Measurements from ENCODE around the gene TXLNA.
A peak's percentile ranks its signal among the peaks of the same experiment; 100 is the strongest.
"Not testable (repeated sequence)": the region's sequence is repeated elsewhere in the genome, so short reads cannot be mapped to it uniquely, and the experiment has no call there.

TXLNA gene

DNA sequence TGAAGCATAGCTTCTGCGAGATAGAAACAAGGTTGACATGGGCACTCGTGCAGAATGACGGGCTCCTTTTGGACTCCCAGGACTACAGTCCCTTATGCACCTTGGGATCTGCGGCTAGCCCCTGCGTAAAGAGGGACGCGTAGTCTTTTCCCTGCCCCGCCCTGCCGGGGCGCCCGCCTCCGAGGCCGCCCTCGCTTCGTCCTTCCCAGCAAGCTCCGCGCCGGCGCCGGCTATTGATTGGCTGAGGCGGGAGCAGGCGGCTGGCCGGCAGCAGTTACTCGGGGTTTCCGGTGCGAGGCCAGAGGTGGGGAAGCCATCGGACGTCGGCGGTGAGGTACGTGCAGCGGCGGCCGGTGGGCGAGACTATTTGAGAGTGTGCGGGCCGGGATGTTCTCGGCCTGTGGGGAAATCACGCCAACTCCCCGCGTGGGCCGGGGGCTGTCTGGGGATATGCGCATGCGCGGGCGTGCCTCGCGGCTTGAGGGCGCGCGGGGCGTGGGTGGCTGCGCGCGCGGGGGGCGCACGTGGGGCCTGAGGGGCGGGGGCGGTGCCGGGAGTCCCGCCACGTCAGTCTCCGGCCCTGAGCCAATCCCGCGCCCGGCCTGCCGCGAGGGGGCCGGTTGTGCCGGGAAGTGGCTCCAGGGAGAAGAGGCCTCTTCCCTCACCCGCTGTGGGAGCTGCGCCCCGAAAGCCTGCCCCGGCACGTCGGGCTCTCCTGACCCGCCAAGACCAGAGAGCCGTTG is at the start of gene TXLNA:
TSS of gene TXLNA (plus strand) at position 233 of the 743 bp plus-strand sequence. CDS start 671 bp downstream, outside the sequence.
- peak; percentile 76 for TF ChIP-seq POLR2A (IDR thresholded peaks at IDR 0.05; ENCODE audit: low read length)
- no peak for TF ChIP-seq GATA1 (IDR thresholded peaks at IDR 0.05; ENCODE audit: low read depth, low read length)
- peak; percentile 92 to 95 for DNase-seq

DNA sequence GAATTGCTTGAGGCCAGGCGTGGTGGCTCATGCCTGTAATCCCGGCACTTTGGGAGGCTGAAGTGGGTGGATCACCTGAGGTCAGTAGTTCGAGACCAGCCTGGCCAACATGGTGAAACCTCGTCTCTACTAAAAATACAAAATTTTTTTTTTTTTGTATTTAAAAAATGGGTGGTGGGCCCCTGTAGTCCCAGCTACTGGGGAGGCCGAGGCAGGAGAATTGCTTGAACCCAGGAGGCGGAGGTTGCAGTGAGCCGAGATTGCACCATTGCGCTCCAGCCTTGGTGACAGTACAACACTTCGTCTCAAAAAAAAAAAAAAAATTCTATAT is 45.6 kb upstream of the TXLNA start:
- DNase-seq: not testable (repeated sequence)

DNA sequence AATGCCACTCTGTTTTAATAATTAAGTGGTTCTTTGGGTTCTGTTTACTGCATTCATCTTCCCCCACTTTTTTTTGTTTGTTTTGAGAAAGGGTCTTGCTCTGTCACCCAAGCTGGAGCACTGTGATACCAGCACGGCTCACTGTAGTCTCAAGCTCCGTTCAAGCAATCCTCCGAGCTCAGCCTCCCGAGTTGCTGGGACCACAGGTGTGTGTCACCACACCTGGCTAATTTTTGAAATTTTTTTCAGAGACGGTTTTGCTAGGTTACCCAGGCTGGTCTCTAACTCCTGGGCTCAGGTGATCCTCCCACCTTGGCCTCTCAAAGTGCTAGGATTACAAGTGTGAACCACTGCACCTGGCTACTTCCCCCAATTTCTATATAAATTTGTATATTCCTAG is 42.4 kb upstream of the TXLNA start:
- no peak for DNase-seq
- TF ChIP-seq POLR2A (IDR thresholded peaks at IDR 0.05; ENCODE audit: low read length) (no peak), GATA1 (IDR thresholded peaks at IDR 0.05; ENCODE audit: low read depth, low read length) (no peak)

DNA sequence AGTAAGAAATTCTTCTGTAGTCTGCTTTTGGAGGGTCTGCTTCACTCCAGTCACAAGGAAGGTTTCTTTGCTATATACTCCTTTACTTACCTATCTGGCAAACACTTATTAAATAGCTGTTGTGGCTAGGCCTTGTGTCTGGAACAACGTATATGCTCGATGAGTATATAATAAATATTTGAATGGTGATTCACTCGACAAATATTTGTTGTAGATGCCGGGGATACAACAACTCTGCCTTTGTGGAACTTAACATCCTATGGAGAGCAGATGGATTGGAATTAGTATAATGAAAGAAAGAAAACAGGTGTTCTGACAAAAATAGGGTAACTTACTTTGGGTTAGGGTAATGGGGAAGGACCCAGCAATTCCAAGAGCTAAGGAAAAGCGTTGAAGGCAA is 40.5 kb upstream of the TXLNA start:
- no peak for DNase-seq
- TF ChIP-seq POLR2A (IDR thresholded peaks at IDR 0.05; ENCODE audit: low read length) (no peak), GATA1 (IDR thresholded peaks at IDR 0.05; ENCODE audit: low read depth, low read length) (no peak)

DNA sequence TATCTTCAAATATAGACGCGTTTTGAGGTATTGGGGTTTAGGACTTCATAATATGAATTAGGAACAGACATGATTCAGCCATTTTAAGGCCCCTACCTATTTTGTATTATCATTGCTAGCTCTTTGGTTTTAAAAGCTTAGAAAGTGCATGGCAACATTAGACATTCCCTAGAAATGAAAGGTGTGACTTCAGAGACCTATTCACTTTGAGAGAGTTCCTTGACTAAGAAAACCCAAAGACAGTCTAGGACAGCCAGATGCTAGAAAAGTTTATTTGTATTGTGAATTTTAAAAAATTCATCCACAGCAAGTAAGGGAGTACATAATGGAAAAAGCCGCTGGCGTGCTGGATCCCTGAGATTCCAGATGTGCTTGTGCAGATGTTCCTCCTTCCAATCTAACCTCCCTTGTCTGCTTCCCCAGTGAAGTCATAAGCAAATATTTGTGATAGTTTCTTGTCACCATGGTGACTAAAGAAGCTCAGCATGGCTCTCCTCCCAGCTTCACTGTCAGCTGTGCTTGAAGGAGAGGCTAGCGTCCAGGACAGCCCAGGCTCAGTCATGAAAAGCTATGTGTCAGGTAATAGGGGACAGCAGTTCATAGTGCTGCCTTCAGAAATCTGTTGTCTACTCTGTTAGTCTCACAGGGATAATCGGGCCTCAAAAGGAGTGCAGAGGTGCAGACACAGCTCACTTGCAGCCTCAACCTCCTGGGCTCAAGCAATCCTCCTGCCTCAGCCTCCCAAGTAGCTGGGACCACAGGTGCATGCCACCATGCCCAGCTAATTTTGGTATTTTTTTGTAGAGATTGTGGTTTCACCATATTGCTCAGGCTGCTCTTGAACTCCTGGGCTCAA is 36.8 kb upstream of the TXLNA start:
- TF ChIP-seq GATA1 (IDR thresholded peaks at IDR 0.05; ENCODE audit: low read depth, low read length): no peak
- no peak for TF ChIP-seq POLR2A (IDR thresholded peaks at IDR 0.05; ENCODE audit: low read length)
- peak; percentile 14 to 40 for DNase-seq

DNA sequence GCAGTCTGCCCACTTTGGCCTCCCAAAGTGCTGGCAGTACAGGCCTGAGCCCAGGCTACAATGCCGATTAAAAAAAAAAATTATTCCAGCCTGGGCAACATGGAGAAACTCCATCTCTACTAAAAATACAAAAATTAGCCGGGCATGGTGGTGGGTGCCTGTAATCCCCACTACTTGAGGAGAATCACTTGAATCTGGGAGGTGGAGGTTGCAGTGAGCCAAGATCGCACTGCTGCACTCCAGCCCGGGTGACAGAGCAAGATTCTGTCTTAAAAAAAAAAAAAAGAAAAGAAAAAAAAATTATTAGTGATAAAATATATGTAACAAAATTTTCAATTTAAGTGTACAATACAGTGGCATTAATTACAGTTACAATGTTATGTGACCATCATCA is 36.2 kb upstream of the TXLNA start:
- not testable (repeated sequence) for DNase-seq

DNA sequence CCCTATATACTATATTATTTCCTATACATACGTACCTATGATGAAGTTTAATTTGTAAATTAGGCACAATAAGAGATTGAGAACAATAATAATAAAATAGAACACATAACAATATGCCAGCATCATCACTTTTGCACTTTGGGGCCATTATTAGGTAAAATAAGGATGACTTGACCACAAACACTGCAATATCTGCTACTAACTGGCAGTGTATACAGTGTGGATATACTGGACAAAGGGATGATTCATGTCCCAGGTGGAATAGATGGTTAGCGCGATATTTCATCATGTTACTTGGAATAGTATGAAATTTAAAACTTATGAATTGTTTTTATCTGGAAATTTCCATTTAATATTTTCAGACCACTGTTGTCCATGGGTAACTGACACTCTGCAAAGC is 35.4 kb upstream of the TXLNA start:
- DNase-seq: no peak
- TF ChIP-seq GATA1 (IDR thresholded peaks at IDR 0.05; ENCODE audit: low read depth, low read length): no peak

DNA sequence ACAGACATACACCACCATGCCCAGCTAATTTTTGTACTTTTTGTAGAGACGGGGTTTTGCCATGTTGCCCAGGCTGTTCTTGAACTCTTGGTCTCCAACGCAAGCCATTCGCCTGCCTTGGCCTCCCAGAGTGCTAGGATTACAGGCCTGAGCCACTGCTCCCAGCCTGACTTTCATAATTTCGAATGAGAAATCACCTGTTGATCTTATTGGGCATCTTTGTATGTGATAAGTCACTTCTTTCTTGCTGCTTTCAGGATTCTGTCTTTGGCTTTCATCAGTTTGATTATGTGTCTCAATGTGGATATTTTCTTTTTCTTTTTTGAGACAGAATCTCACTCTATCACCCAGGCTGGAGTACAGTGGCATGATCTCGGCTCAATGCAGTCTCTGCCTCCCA is 31.7 kb upstream of the TXLNA start:
- DNase-seq: not testable (repeated sequence)

DNA sequence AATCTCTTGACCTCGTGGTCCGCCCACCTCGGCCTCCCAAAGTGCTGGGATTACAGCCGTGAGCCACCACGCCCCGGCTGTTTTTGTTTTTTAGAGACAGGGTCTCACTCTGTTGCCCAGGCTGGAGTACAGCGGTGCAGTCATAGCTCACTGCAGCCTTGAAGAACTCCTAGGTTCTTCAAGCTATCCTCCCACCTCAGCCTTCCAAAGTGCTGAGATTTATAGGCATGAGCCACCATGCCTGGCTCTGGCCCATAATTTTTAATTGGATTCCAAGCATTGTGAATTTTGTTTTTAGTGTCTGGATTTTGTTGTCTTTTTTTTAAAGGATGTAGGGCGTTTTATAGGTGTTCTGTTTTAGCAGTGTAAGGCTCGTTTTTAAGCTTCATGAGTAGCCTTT is 28.6 kb upstream of the TXLNA start:
- TF ChIP-seq POLR2A (IDR thresholded peaks at IDR 0.05; ENCODE audit: low read length) (no peak), GATA1 (IDR thresholded peaks at IDR 0.05; ENCODE audit: low read depth, low read length) (no peak)

DNA sequence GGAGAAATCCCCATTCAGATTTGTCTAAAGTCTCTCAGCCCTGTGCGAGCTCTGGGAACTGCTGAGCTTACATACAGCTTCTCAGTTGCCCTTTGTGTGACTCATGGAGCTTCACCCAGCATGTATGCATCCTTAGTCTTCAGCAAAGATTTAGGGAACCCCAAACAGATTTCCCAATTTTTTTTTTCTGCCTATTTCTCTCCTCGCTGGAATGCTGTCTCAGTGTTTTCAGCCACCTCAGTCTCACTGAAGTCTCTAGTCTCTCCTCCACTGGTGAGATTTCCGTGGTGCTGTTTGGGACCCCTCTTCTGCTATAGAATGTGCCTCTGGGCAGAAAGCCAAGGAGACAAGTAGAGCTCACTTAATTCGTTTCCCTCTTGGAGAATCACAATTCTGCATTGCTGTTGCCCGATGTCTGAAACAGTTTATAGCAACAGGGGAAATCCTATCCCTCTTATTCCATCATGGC is 28.1 kb upstream of the TXLNA start:
- no peak for DNase-seq
- TF ChIP-seq GATA1 (IDR thresholded peaks at IDR 0.05; ENCODE audit: low read depth, low read length) (no peak), POLR2A (IDR thresholded peaks at IDR 0.05; ENCODE audit: low read length) (no peak)

More for the DNA sequence above, 28.6 kb upstream of the TXLNA start:
- no peak for DNase-seq

DNA sequence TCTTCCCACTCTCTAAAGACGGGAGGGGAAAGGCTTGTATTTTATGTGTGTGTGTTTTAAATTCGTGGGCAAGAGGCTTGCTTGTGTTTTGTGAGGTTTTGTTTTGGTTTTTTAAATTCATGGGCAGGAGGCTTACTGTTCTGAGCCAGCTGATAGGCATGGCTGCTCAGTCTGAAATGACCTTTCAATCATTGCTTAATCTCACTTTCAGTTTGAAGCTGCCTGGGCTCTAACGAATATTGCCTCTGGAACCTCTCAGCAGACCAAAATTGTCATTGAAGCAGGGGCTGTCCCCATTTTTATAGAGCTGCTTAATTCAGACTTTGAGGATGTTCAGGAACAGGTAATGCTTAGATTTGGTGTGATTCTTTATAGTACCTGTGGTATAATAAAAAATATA is 20.3 kb upstream of the TXLNA start:
- no peak for DNase-seq
- no peak for TF ChIP-seq GATA1 (IDR thresholded peaks at IDR 0.05; ENCODE audit: low read depth, low read length)
- TF ChIP-seq POLR2A (IDR thresholded peaks at IDR 0.05; ENCODE audit: low read length): no peak

DNA sequence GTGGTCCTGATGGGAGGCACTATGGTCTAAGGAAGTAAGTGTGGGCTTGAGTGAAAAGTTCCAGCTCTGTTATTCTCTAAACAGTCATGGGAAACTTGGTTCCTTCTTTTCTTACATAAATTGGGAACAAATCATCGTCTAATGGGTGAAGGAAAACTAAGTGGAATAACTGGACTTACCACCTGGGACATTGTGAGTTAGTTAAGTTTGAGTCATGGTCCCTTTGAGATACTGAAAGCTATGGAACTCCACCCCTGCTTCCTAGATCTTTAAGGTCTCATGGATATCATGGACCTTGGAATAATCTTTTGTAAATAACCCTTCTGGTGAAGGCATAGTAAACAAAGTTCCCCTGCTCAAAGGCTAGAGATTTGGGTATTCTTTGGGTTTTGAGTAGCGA is 16.1 kb upstream of the TXLNA start:
- DNase-seq: no peak
- TF ChIP-seq GATA1 (IDR thresholded peaks at IDR 0.05; ENCODE audit: low read depth, low read length): no peak
- TF ChIP-seq POLR2A (IDR thresholded peaks at IDR 0.05; ENCODE audit: low read length): no peak

DNA sequence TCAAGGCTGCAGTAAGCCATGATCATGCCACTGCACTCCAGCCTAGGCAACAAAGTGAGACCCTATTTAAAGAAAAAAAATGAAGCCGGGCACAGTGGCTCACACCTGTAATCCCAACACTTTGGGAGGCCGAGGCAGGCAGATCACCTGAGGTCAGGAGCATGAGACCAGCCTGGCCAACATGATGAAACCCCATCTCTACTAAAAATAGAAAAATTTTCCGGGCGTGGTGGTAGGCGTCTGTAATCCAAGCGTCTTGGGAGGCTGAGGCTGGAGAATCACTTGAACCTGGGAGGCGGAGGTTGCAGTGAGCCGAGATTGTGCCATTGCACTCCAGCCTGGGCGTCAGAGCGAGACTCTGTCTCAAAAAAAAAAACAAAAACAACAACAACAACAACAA is 13.8 kb upstream of the TXLNA start:
- not testable (repeated sequence) for DNase-seq

DNA sequence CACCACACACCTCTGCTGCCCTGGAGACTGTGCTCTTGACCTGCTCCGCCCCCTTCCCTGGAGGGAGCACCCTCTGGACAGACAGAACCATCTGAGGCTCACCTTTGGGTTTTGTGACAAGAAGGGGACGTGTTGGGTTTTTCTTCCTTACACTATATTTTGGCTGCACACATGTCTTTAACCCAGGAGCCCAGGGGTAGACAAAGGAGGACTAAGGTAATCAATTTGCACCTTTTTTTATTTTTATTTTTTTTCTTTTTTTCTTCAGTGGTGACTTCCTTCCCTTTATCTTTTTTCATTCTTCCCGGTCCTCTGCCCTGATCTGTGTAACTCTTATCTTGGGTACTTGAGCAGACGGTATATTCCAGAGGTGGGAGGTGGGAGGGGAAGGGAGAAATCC is 8.5 kb upstream of the TXLNA start:
- no peak for TF ChIP-seq POLR2A (IDR thresholded peaks at IDR 0.05; ENCODE audit: low read length)
- TF ChIP-seq GATA1 (IDR thresholded peaks at IDR 0.05; ENCODE audit: low read depth, low read length): no peak
- no peak for DNase-seq

DNA sequence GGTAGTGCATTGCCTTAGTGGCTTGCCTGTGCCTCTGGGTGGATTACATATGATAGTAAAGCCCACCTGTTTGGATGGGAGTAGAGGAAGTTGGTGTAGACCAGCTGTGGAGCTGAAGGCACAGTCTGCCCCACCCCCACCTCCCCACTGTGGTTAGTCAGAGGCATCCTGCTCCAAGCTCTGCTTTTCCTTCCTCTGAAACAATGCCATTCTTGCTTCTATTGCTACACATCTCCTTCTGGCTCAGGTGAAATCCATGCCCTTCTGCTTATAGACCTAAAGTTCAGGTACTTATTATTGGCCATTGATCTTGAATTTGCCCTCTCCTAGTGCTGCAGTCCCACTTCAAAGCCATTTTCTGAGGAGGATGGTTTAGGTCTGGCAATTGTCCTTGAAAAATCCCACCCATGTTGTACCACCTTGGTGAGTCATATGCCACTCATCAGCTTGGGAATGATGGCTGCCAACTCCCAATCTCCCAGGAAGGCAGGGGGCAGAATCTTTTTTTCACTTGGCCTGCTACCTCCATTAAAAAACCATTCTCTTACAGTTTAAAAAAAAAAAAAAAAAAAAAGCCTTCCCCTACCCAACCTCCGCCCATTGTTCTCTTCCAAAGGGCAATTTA is 6.7 kb upstream of the TXLNA start:
- TF ChIP-seq GATA1 (IDR thresholded peaks at IDR 0.05; ENCODE audit: low read depth, low read length) (no peak), POLR2A (IDR thresholded peaks at IDR 0.05; ENCODE audit: low read length) (no peak)
- DNase-seq: no peak
